ENCODE measurements around the gene FIGNL1. TPM values are rescaled to one million over a fixed set of nuclear protein-coding genes. Genes with fewer than 3 reads are reported as not detected.

Gene FIGNL1
- total and polyA plus RNA-seq, 7 donors: 0.60 to 8.6 (median 6.9) TPM

GRCh38 chr7:50456371-50457123, 6.4 kb upstream of the FIGNL1 start:
- H3K27ac ChIP-seq: no peak overlapping the region
- no peaks in the 10 kb centered on the region for H3K4me1 ChIP-seq
- no peaks in the 10 kb centered on the region for H3K9me3 ChIP-seq
- 60 to 81% methylated on average over 3 of the region's 3 CpGs for WGBS, 2 donors
- DNase-seq: no peak
- intact Hi-C loops (cut with DNase I): no loop called here
- H3K36me3 ChIP-seq: no peaks in the 10 kb centered on the region
- H3K27me3 ChIP-seq: no peaks in the 10 kb centered on the region
- TF ChIP-seq EP300 (IDR thresholded peaks at IDR 0.05): no peak
- no peak for TF ChIP-seq POLR2A (IDR thresholded peaks at IDR 0.05)
- no peak for TF ChIP-seq POLR2AphosphoS5 (IDR thresholded peaks at IDR 0.05)
- no peak for TF ChIP-seq CTCF (IDR thresholded peaks at IDR 0.05)
- no peak overlapping the region for H3K4me3 ChIP-seq

- H3K27ac ChIP-seq: no peak overlapping the region
- no peak overlapping the region for H3K4me3 ChIP-seq
- H3K9me3 ChIP-seq: no peaks in the 10 kb centered on the region
- no peak for DNase-seq
- H3K36me3 ChIP-seq: no peaks in the 10 kb centered on the region
- H3K4me1 ChIP-seq: peaks cover 0 to 5% (median 2%) of the 10 kb centered on the region in 4 donors
- intact Hi-C loops (cut with DNase I): no loop called here
- H3K27me3 ChIP-seq: no peaks in the 10 kb centered on the region
- no peak for TF ChIP-seq POLR2AphosphoS5 (IDR thresholded peaks at IDR 0.05)
Observed at GRCh38 chr7:50455658-50456057, 5.5 kb upstream of the FIGNL1 start.

- H3K27me3 ChIP-seq: no peaks in the 10 kb centered on the region
- H3K36me3 ChIP-seq: no peaks in the 10 kb centered on the region
- intact Hi-C loops (cut with DNase I): no loop called here
- DNase-seq: no peak
- WGBS, 2 donors: 69 to 70% methylated on average over 5 of the region's 5 CpGs
- H3K27ac ChIP-seq: no peak overlapping the region
- TF ChIP-seq POLR2AphosphoS5 (IDR thresholded peaks at IDR 0.05) (no peak), POLR2A (IDR thresholded peaks at IDR 0.05) (no peak), EP300 (IDR thresholded peaks at IDR 0.05) (no peak), CTCF (IDR thresholded peaks at IDR 0.05) (no peak)
- peaks cover 0 to 7% (median 3%) of the 10 kb centered on the region in 4 donors for H3K4me1 ChIP-seq
- no peak overlapping the region for H3K4me3 ChIP-seq
- H3K9me3 ChIP-seq: no peaks in the 10 kb centered on the region
Observed at GRCh38 chr7:50454968-50455367, 4.8 kb upstream of the FIGNL1 start.

GRCh38 chr7:50450590-50451032, 461 bp upstream of the FIGNL1 start:
- intact Hi-C loops (cut with DNase I): no loop called here
- Histone ChIP-seq H3K9me3 (no peaks in the 10 kb centered on the region), H3K36me3 (peaks cover 0 to 16% (median 10%) of the 10 kb centered on the region in 4 donors), H3K27ac (peak overlapping the region; percentile 79 to 83 (median 81)), H3K4me3 (peak overlapping the region; percentile 63 to 92 (median 80)), H3K27me3 (no peaks in the 10 kb centered on the region), H3K4me1 (peaks cover 0 to 17% (median 13%) of the 10 kb centered on the region in 4 donors)
- no peak for DNase-seq
- TF ChIP-seq EP300 (IDR thresholded peaks at IDR 0.05) (no peak), POLR2AphosphoS5 (IDR thresholded peaks at IDR 0.05) (no peak), POLR2A (IDR thresholded peaks at IDR 0.05) (no peak), CTCF (IDR thresholded peaks at IDR 0.05) (no peak)
- 21 to 39% methylated on average over 32 of the region's 32 CpGs for WGBS, 2 donors

- H3K4me1 ChIP-seq: peaks cover 0 to 17% (median 13%) of the 10 kb centered on the region in 4 donors
- DNase-seq: no peak
- TF ChIP-seq CTCF (IDR thresholded peaks at IDR 0.05) (no peak), POLR2A (IDR thresholded peaks at IDR 0.05) (no peak), POLR2AphosphoS5 (IDR thresholded peaks at IDR 0.05) (no peak), EP300 (IDR thresholded peaks at IDR 0.05) (no peak)
- WGBS, 2 donors: 8 to 16% methylated on average over 5 of the region's 5 CpGs
- peaks cover 0 to 27% (median 16%) of the 10 kb centered on the region in 4 donors for H3K36me3 ChIP-seq
- peak overlapping the region; percentile 63 to 92 (median 80) for H3K4me3 ChIP-seq
- no peaks in the 10 kb centered on the region for H3K9me3 ChIP-seq
- H3K27ac ChIP-seq: peak overlapping the region; percentile 79 to 83 (median 81)
- intact Hi-C loops (cut with DNase I): no loop called here
- no peaks in the 10 kb centered on the region for H3K27me3 ChIP-seq
Observed at GRCh38 chr7:50449501-50449880, 659 bp downstream of the FIGNL1 start.
